Measurements from ENCODE around the gene CFAP299. TPM values are rescaled to one million over a fixed set of nuclear protein-coding genes. Genes with fewer than 3 reads are reported as not detected.
"Not testable (repeated sequence)": the region's sequence is repeated elsewhere in the genome, so short reads cannot be mapped to it uniquely, and the experiment has no call there.

The CFAP299 gene
- total RNA-seq, 4 donors from 2014 or later: 0.79 TPM; not detected in 3

DNA sequence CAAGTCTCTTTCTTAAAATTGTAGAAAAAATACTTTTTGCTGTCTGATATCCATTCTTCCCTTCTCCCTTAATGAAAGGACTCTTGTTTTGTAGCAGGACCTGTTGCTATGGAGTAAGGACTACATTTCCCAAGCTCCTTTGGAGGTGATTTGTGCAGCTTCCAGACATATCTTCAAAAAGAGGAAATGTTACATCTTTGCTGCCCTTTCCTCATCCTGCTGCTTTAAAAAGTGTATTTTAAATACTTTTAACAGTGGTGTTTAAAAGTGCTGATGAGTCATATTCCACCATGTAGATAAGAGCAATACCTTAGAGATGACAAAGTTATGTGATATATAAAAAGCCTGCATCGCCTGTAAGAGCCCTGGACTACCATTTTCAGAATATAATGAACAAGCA lies 98.7 kb downstream of the CFAP299 start:
- DNase-seq (ENCODE audit: low spot score) (no peak), ATAC-seq (ENCODE audit: low FRiP score) (no peak)
- TF ChIP-seq, protein P1, sequence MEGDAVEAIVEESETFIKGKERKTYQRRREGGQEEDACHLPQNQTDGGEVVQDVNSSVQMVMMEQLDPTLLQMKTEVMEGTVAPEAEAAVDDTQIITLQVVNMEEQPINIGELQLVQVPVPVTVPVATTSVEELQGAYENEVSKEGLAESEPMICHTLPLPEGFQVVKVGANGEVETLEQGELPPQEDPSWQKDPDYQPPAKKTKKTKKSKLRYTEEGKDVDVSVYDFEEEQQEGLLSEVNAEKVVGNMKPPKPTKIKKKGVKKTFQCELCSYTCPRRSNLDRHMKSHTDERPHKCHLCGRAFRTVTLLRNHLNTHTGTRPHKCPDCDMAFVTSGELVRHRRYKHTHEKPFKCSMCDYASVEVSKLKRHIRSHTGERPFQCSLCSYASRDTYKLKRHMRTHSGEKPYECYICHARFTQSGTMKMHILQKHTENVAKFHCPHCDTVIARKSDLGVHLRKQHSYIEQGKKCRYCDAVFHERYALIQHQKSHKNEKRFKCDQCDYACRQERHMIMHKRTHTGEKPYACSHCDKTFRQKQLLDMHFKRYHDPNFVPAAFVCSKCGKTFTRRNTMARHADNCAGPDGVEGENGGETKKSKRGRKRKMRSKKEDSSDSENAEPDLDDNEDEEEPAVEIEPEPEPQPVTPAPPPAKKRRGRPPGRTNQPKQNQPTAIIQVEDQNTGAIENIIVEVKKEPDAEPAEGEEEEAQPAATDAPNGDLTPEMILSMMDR (IDR thresholded peaks at IDR 0.05): no peak

DNA sequence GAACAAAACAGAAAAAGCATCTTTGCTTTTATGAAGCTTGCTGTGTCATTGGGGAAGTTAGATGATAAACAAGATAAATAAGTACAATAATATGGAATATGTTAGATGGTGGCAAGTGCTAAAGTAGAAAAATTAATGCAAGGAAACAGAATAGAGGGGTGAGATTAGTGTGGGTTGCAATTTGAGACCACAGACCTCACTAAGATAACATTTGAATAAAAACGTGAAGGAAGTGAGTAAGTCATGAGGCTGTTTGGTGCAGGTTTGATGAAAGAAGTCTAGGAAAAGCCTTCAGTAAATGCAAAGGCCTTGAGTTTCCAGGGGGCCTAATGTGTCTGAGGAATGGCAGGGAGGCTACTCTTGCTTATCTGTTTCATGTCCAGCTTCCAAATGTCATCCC lies 102.5 kb downstream of the CFAP299 start:
- TF ChIP-seq, protein P1 (IDR thresholded peaks at IDR 0.05): no peak
- ATAC-seq (ENCODE audit: low FRiP score) (no peak), DNase-seq (ENCODE audit: low spot score) (no peak)

DNA sequence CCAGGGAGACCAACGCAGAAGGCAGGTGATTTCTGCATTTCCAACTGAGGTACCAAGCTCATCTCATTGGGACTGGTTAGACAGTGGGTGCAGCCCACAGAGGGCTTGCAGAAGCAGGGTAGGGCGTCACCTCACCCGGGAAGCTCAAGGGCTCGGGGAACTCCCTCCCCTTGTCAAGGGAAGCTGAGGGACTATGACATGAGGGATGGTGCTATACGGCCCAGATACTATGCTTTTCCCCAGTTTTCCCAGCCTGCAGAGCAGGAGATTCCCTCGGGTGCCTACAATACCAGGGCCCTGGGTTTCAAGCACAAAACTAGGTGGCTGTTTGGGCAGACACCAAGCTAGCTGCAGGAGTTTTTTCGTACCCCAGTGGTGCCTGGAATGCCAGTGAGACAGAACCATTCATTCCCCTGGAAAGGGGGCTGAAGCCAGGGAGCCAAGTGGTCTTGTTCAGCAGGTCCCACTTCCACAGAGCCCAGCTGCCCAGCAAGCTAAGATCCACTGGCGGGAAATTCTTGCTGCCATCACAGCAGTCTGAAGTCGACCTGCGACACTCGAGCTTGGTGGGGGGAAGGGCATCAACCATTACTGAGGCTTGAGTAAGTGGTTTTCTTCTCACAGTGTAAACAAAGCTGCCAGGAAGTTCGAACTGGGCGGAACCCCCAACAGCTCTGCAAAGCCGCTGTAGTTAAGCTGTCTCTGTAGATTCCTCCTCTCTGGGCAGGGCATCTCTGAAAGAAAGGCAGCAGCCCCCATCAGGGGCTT lies 103.9 kb downstream of the CFAP299 start:
- DNase-seq (ENCODE audit: low spot score); ATAC-seq (ENCODE audit: low FRiP score): not testable (repeated sequence)

DNA sequence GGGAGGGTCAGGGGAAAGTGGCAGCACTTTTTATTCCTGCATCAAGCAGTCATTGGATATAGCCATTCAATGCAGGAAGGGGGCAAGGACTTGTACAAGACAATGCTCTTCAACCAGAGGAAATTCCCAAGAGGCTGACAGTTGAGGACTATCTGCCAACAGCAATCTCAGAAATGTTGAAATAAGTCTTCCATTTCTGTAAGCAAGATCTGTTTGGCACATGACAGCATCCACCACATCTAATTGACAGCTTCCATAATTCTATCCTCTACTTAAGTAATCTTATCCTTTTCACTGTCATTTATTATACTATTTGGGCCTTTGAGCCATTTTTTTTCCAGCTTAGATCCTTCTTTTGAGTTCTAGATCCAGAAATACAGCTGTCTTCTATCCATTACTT lies 110.7 kb downstream of the CFAP299 start:
- ATAC-seq (ENCODE audit: low FRiP score) (no peak), DNase-seq (ENCODE audit: low spot score) (no peak)
- TF ChIP-seq, protein P1 (IDR thresholded peaks at IDR 0.05): no peak

DNA sequence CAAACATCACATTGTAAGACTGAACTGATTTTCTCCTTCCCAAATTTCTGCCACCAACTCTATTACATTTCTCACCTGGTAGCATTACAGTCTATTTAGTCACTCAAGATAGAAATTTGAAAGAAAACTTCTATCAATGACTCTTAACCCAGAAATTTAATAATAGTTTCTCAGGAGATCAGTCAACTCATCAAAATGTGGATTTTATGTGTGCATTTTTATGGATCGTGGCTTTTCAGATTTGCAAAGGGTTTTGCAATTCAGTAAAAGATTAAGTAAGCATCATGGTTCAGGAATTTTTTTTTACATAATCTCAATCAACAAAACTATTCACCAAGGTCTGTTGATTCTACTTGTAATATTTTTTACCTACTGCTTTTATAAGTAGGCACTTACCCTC lies 111.1 kb downstream of the CFAP299 start:
- peak; percentile 48 for ATAC-seq (ENCODE audit: low FRiP score)
- TF ChIP-seq, protein P1 (IDR thresholded peaks at IDR 0.05): no peak

DNA sequence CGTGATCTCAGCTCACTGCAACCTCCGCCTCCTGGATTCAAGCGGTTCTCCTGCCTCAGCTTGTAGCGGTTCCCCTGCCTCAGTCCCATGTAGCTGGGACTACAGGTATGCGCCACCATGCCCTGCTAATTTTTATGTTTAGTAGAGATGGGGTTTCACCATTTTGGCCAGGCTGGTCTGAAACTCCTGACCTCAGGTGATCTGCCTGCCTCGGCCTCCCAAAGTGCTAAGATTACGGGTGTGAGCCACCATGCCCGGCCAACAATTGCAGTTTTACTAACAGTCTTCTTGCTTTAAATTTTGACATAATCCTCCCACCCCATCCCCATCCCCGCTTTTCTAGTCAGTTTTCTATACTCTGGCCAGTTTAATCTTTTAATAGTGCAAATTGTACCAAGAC lies 112.0 kb downstream of the CFAP299 start:
- TF ChIP-seq, protein P1 (IDR thresholded peaks at IDR 0.05): no peak
- ATAC-seq (ENCODE audit: low FRiP score) (no peak), DNase-seq (ENCODE audit: low spot score) (no peak)

More for the DNA sequence above, 111.1 kb downstream of the CFAP299 start:
- DNase-seq (ENCODE audit: low spot score): no peak

DNA sequence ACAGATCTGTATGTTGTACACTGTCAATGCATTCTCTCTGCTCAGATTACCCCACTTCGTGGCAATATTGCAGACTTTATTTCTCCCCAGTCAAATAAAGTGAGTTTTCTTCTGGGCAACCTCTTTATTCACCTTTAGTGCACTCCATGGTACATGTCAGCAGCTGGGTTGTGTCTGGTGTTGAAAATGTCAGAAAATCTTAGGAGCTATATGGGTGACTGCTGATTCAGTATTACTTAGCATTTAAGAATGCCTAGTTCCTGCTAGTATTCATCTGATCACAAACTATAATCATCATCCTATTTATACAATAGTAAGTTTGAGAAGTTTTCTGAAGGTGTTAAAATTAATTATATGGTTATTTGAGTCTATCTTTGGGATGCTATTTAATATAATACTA lies 112.5 kb downstream of the CFAP299 start:
- TF ChIP-seq, protein P1 (IDR thresholded peaks at IDR 0.05): no peak
- no peak for ATAC-seq (ENCODE audit: low FRiP score)
- DNase-seq (ENCODE audit: low spot score): no peak

Measured in omental fat pad (tissue), 4 donors.